ENCODE measurements around the gene LEMD2. TPM values are rescaled to one million over a fixed set of nuclear protein-coding genes. Genes with fewer than 3 reads are reported as not detected.

Gene LEMD2
- polyA plus RNA-seq, 3 donors, result 11.4 to 59.5 (median 13.8) TPM

DNA sequence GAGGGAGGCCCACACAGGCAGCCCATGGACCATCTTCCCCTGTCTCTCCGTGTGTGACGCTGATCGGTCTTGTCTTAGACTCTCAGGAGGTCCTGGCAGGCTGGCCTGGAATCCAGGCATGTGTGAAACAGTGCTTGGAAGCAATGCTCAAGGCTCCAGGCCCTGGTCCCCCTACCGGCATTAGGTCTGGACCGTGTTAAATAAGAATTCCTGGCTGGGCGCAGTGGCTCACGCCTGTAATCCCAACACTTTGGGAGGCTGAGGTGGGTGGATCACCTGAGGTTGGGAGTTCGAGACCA lies 55.3 kb downstream of the LEMD2 start:
- TF ChIP-seq, protein P1, sequence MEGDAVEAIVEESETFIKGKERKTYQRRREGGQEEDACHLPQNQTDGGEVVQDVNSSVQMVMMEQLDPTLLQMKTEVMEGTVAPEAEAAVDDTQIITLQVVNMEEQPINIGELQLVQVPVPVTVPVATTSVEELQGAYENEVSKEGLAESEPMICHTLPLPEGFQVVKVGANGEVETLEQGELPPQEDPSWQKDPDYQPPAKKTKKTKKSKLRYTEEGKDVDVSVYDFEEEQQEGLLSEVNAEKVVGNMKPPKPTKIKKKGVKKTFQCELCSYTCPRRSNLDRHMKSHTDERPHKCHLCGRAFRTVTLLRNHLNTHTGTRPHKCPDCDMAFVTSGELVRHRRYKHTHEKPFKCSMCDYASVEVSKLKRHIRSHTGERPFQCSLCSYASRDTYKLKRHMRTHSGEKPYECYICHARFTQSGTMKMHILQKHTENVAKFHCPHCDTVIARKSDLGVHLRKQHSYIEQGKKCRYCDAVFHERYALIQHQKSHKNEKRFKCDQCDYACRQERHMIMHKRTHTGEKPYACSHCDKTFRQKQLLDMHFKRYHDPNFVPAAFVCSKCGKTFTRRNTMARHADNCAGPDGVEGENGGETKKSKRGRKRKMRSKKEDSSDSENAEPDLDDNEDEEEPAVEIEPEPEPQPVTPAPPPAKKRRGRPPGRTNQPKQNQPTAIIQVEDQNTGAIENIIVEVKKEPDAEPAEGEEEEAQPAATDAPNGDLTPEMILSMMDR (IDR thresholded peaks at IDR 0.05), result no peak
- Mint-ChIP-seq H3K9me3 (no peaks in the 10 kb centered on the region), H3K4me1 (no peaks in the 10 kb centered on the region), H3K27ac (peak overlapping the region in 1 of 7 donors; percentile 32), H3K27me3 (ENCODE audit: low read depth in 3 of 3) (peaks cover 0 to 2% (median under 1%) of the 10 kb centered on the region in 3 donors), H3K36me3 (no peaks in the 10 kb centered on the region), H3K4me3 (no peak overlapping the region)
- H3K9me3 ChIP-seq (replicated peaks in 1 of 2; ENCODE audit: control insufficient read depth in 1 of 2, insufficient read depth in 1 of 2, low read length in 2 of 2), result no peaks in the 10 kb centered on the region
- no peaks in the 10 kb centered on the region for H4K20me1 ChIP-seq (ENCODE audit: insufficient read depth, low read length)
- no peak overlapping the region for H3K27ac ChIP-seq (ENCODE audit: low read depth in 1 of 2, low read length in 2 of 2)
- intact Hi-C loops (cut with micrococcal nuclease), result no loop called here
- H3K4me3 ChIP-seq (replicated peaks in 1 of 3; ENCODE audit: low read depth in 2 of 3, low read length in 3 of 3), result no peak overlapping the region
- no peak overlapping the region for H2AFZ ChIP-seq (ENCODE audit: insufficient read depth, low read depth, low read length, poor library complexity, severe bottlenecking)
- H3K79me2 ChIP-seq (ENCODE audit: insufficient read depth, low read length), result no peaks in the 10 kb centered on the region
- DNase-seq, result no peak
- no peak overlapping the region for H3K9ac ChIP-seq (ENCODE audit: insufficient read depth, low read length, poor library complexity, severe bottlenecking)
- H3K4me2 ChIP-seq (replicated peaks; ENCODE audit: extremely low read depth, low read length, poor library complexity, severe bottlenecking), result no peak overlapping the region
- H3K27me3 ChIP-seq (ENCODE audit: control insufficient read depth in 2 of 2, insufficient read depth in 2 of 2, low read length in 2 of 2), result no peaks in the 10 kb centered on the region
- no peaks in the 10 kb centered on the region for H3K36me3 ChIP-seq (replicated peaks in 1 of 2; ENCODE audit: control insufficient read depth in 1 of 2, insufficient read depth in 2 of 2, low read length in 2 of 2)
- H3K4me1 ChIP-seq (ENCODE audit: control insufficient read depth in 1 of 2, insufficient read depth in 2 of 2, low read length in 2 of 2), result no peaks in the 10 kb centered on the region
- 95% methylated on average over 7 of the region's 8 CpGs for whole genome bisulfite sequencing (ENCODE audit: insufficient coverage)

DNA sequence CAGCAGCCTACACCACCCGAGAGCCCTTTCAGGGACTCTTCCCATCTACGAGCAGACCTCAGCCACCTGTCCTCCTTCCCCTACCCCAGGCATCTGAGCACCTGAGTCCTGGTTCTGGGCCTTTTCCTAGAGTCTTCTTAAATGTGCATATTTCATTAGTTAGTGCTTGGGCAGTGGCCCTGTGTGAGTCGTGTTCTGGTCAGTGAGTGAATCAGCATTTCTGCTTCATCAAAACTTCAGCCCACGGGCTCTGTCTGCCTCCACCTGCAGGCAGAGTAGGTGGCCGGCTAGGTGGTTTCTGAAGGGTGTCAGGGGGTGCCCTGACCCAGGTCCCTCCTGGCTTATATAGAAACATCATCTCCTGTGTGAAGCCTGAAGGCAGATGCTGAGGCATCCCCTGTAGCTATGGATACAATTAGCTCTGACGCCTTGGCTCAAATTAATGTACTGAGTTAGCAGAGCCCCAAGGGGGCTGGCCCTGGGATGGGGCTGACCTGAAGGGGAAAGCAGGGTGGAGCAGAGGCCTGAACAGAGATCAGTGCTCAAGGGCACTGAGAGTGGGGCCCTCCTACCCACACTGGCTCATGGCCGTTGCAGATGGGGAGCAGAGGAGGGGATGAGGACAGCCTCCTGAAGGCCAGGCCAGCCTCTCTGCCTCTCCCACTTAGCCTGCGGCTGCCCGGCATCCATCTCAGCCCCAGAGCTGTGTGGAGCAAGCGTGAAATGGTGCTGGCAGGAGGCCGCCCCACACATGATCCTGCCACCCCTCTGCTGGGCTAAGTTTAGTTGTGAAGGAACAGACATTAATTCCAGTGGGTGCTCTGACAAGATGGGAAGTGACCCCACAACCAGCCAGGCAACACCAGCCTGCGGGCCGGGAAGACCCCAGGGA lies 55.9 kb downstream of the LEMD2 start:
- H3K4me3 ChIP-seq (replicated peaks in 1 of 3; ENCODE audit: low read depth in 2 of 3, low read length in 3 of 3), result no peak overlapping the region
- no peak overlapping the region for H3K27ac ChIP-seq (ENCODE audit: low read depth in 1 of 2, low read length in 2 of 2)
- no peaks in the 10 kb centered on the region for H3K9me3 ChIP-seq (replicated peaks in 1 of 2; ENCODE audit: control insufficient read depth in 1 of 2, insufficient read depth in 1 of 2, low read length in 2 of 2)
- H3K27me3 Mint-ChIP-seq (ENCODE audit: low read depth in 3 of 3), result peaks cover 0 to 3% (median 2%) of the 10 kb centered on the region in 3 donors
- H3K4me2 ChIP-seq (replicated peaks; ENCODE audit: extremely low read depth, low read length, poor library complexity, severe bottlenecking), result no peak overlapping the region
- no peak overlapping the region for H3K9ac ChIP-seq (ENCODE audit: insufficient read depth, low read length, poor library complexity, severe bottlenecking)
- no peak for DNase-seq
- H3K27ac Mint-ChIP-seq, result no peak overlapping the region
- no peaks in the 10 kb centered on the region for H3K36me3 Mint-ChIP-seq
- H3K9me3 Mint-ChIP-seq, result no peaks in the 10 kb centered on the region
- WGBS (ENCODE audit: insufficient coverage), result 73% methylated on average over 5 of the region's 13 CpGs
- no peaks in the 10 kb centered on the region for H3K36me3 ChIP-seq (replicated peaks in 1 of 2; ENCODE audit: control insufficient read depth in 1 of 2, insufficient read depth in 2 of 2, low read length in 2 of 2)
- intact Hi-C loops (cut with micrococcal nuclease), result no loop called here
- no peaks in the 10 kb centered on the region for H3K79me2 ChIP-seq (ENCODE audit: insufficient read depth, low read length)
- no peak overlapping the region for H2AFZ ChIP-seq (ENCODE audit: insufficient read depth, low read depth, low read length, poor library complexity, severe bottlenecking)
- H3K4me3 Mint-ChIP-seq, result no peak overlapping the region
- H3K4me1 ChIP-seq (ENCODE audit: control insufficient read depth in 1 of 2, insufficient read depth in 2 of 2, low read length in 2 of 2), result no peaks in the 10 kb centered on the region
- H3K4me1 Mint-ChIP-seq, result no peaks in the 10 kb centered on the region
- H4K20me1 ChIP-seq (ENCODE audit: insufficient read depth, low read length), result no peaks in the 10 kb centered on the region
- no peaks in the 10 kb centered on the region for H3K27me3 ChIP-seq (ENCODE audit: control insufficient read depth in 2 of 2, insufficient read depth in 2 of 2, low read length in 2 of 2)
- TF ChIP-seq, protein P1 (IDR thresholded peaks at IDR 0.05), result no peak

All from CD14-positive monocyte (primary cell).